GDM1 (cell line): ENCODE results near the gene CEBPG.

ENCODE experiments used
- DNase-seq: peaks from one replicate; lab custom pipeline; 2025; lab: John Stamatoyannopoulos, UW

CEBPG gene

DNA sequence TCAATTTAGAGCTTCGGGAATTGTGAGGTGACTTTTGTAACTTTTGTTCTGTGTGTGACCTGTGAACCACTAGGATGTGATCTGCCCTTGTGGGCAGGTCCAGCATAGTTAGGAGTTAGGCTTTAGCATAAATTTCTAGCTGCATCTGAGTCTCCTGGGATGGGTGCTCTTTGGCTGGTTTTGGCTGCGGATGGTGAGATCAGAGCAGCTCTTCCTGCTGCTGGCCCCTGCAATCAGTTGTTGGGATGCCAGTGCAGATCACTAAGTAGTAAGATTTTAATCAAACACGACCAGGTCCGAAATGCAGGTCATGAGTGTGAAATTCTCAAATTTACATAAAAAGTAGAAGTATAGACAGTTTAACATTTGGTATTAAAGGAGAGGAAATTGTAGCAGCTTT, 8.5 kb downstream of the CEBPG start:
- no peak for DNase-seq

GRCh38 chr19:33382982-33383381, 9.5 kb downstream of the CEBPG start:
- no peak for DNase-seq

- no peak for DNase-seq
These were observed 10.3 kb downstream of the CEBPG start for GRCh38 chr19:33383720-33384292.

DNA sequence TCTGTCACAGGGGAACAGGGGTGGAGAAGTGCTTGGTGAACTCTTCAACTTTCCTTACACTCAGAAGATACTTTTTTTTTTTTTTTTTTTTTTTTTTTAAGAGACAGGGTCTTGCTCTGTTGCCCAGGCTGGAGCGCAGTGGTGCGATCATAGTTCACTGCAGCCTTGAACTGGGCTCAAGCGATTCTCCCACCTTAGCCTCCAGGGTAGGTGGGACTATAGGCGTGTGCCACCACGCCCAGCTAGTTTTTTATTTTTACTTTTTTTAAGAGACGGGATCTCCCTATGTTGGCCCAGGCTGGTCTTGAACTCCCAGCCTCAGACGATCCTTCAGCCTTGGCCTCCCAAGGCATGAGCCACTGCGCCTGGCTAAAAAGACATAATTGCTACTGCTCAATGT, 11.5 kb downstream of the CEBPG start:
- no peak for DNase-seq

DNA sequence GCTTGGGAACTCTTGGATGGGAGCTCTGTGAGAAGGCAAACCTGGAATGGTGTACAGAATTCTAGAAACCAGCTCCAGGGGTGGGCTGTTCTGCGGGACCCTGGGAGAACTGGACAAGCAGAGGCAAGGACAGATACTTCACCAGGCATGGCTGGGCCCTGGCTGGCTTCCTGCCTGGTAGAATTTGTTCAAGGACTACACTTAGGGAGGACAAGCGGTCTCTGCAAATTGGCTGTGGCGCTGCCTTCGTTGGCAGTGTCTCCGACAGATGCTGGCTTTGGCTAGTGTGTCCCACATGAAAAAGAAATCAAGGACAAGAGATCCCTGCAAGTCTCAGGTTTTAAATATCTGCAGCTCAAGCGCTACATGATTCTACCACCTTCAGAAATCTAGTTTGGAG, 12.4 kb downstream of the CEBPG start:
- no peak for DNase-seq

DNA sequence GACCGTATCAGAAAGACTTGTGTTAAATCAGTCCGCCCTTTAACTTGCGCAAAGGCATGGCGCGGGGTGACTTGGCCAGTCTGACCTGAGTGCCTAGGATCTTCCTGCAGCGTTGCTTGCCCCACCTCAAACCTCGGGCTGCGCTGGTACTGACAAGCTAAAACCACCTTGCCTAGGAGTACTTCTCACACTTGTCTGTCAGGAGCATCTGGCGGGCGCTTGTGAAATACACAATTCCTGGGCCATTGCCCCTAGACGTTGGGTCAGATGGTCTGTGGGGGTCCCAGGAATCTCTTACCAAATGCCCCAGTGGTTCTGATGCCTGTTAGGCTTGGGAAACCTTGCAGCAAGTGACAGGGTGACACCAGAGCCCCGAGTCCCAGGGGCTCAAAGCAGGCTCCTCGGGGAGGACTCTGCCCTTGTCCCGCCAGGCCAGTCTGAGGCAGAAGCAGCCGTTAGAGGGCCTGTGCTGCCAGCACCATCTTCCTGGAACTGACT, 12.9 kb downstream of the CEBPG start:
- DNase-seq: no peak

DNA sequence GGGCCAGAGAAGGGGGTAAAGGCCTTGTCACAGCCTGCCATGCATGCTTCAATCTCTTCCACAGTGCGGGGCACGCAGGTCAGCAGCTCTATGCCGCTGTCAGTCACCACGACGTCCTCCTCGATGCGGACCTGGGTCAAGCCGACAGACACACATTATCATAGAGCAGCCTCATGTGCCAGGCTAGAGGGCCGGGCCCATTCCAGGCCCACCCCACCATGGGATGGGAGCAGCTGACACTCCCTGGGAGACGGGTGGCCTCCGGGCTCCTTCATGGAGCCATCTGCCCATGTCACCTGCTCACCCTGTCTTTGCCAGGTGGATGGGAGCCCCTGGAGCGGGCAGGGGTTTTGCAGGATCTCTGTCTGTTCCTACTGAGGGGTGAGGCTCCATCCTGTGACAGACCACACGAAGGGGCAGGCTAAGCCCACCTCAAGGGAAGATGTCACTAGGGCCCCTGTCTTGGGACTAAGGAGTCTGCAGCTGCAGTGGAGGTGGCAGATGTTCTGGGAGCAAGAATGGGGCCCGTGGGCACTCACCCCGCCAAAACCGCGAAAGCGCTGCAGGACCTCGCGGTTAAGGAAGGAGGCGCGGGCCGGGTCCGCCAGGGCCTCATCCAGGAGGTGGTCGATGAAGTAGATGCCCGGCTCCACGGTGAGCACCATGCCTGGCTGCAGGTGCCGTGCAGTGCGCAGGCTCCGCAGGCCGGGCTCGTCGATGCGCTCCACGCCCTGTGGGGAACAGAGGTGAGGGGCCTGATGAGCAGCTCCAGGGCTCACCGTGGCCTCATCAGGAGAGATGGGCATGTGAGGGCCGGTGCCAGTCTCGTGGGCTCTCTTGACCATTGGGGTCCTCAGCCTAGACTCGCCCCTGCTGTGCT, 14.1 kb downstream of the CEBPG start:
- no peak for DNase-seq

GRCh38 chr19:33388231-33388724, 14.8 kb downstream of the CEBPG start:
- DNase-seq: no peak

DNA sequence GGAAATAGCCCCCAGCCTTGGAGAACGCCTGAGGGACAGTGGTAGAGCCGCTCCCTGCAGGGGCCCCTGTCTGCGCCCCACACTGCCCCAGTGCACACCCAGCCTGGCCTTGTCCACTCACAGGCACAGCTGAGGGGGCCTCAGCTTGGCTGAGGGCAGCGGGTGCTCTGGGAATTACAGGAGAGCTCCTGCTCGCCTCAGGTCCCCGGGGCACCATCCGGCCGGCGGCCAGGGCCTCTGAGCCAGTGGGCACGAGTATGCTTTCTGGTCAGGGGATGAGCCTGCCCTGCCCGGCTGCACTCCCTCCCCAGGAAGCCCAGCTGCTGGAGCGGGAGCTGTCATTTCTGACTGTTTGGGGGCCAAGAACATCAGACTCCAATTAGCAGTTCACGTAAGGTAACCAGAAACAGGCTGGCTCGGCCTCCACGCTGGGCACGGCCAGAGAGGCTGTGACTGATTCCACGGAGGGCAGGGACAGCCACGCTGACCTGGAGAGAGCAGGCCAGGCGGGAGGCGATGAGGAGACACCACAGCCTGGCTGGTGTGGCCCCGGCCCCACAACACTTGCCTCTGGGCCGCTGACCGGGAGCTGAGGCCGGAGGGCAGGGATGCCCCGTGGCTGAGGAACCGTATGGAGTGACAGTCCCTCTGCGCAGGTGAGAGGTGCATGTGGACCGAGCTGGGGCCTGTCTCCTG, 15.4 kb downstream of the CEBPG start:
- DNase-seq: no peak

DNA sequence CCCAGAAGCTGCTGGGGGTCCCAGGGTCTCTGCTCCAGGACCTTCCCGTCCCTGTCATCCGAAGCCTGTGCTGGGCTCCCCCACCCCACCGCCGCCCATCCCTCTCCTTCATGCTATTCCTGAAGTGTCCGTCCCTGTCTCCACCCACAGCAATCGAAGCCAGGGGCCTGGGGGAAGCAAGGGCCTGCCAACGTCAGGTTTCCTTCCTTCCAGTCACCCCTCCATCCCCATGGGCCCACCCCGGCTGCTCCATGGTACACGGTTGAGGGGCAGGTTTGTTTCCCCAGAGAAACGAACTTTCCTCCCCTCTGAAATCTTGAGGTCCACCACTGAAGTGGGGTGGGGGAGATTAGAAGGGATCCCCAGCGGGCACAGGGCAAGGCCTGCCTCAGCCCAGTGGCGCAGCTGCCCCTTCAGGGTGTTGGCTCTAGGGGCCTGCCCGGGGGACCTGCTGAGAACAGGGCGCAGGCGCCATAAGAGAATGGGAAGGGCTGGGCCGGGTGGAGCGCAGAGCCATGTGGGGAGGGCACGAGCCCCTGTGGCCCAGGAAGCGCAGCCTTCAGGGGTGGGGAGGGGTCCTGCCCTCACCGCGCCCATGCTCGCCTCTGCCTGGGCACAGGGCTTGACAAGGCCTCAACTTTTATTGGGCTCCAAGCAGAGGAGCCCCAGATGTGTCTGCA, 16.1 kb downstream of the CEBPG start:
- no peak for DNase-seq

DNA sequence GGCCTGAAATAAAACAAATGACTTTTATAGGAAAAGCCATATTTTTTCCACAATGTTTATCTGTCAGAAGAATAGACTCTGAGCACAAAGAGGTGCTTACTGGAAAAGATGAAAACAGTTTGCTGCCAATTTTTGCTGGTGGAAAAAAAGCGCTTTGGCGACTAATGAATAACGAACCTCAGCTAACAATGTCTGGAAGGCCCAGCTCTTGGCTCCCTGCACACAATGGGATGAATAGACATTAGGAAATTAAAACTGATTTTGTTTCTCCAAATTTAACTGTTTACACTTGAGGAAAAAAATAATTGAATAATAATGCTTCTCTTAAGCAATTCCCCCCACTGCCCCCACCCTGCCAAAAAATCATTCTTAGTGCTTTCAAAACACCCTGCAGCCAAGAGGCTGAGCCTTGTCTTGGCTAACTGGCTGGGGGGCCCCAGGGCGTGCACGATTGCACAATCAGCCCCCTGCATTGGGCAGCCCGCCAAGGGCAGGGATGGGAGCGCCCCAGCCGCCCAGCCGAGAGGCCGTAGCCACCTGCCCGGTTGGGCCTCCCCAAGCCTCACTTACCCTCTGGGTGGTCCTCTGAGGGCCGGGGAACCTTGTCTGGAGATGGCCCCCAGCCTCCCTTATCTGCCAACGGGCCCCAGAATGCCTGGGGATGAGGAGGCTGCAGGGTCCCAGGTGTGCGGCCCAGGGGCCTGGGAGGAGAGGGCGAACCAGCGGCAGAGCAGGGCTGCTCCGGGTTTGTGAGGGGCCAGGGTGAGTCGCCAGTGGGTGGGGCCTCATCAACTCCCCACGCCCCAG, 16.8 kb downstream of the CEBPG start:
- DNase-seq: no peak

DNA sequence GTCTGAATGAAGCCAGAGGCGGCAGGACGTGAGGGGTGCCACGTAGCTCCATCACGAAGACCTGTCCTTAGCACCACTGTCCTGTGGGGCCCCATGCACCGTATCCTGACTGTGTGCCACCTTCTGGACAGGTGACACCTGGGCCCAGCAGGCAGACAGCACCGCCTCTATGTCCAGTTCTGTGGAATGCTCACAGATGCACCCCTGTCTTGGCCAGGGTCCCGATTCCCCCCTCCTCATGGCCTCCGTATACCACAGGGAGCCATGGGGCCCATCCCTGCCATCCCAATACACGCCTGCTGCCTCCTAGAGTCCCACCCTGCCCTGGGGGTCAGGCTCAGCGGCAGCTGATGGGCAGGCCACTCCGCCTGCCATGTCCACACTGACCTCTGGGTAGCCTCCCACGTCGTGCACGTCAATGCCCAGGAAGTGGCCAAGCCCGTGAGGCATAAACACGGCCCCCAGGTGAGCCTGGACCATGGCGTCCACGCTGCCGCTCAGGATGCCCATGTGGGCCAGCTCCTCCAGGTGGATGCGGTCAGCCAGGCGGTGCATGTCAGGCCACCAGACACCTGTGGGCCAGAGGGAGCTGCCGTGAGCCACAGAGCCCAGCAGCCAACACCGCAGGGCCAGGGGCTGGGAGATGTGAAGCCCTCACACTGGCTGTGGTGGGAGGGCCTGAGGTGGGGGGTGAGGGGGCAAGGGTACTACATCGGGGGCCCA, 17.6 kb downstream of the CEBPG start:
- no peak for DNase-seq

GRCh38 chr19:33391631-33392249, 18.2 kb downstream of the CEBPG start:
- no peak for DNase-seq

DNA sequence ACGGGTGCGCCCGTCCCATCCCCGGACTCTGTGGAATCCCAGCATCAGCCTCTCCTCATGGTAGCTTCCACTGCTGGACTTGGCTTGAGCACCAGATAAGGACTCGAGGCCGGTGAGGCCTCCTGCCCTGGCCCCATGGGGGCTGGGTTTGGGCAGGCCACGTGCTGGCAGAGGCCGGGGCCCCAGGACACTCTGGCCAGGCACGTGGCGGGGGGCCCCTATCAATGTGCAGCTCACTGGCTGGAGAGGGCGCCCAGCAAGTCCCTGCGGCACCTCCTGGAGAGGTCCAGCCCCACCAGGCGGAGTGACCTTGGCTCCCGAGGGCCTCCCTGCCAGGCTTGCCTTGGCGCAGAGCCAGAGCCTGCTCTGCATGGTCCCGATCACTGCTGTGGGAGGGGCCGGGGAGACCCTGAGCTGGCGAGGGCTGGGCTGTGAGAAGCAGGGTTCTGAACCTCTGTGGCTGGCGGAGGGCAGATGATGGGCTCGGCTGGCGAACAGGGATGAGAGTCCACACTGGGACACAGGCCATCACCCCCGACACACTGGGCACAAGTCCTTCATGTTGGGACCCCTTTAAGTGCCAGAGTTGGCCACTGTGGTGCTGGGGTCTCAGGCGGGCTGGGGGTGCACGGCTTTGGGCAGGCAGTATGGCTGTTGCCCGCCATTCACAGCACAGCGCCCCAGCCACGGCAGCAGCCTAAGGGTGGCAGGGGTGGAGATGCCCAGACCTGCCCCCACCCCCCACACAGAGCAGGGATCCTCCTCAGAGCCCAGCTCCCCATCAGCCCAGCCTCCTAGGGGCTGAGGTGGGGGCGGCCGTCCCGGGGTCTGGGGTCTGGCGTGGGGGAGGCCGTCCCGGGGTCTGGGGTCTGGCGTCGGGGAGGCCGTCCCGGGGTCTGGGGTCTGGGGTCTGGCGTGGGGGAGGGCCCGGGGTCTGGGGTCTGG, 19.1 kb downstream of the CEBPG start:
- DNase-seq: no peak

DNA sequence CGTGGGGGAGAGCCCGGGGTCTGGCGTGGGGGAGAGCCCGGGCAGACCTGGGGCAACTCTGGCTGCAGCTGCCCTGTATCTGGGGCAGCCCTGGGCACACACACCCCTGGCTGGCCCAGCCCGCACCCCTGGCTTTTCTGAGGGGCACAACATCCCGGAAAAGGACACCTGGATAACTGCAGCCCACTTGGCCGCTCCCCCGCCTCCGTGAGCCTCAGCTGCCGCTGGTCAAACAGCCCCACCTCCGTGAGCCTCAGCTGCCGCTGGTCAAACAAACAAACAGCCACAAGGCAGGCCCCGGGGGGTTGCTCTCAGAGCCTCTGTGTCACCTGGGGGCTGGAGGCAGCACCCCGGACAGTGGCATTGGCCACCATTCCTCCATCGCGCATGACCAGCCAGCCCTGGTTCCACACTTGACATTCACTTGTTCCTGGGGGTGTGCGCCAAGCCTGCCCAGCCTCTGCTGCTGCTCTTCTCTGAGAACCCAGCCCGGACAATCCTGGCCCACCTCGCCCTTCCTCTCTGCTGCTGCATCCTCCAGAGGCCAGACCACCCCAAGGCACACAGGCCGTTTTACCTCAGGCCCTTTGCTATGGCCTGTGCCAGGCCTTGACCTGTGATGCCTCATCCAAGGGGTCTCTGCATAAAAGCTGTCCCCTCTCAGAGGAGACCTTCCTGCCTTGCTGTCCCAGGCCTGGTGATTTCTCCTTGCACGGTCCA, 19.9 kb downstream of the CEBPG start:
- DNase-seq: no peak

GRCh38 chr19:33394006-33394722, 20.7 kb downstream of the CEBPG start:
- no peak for DNase-seq

DNA sequence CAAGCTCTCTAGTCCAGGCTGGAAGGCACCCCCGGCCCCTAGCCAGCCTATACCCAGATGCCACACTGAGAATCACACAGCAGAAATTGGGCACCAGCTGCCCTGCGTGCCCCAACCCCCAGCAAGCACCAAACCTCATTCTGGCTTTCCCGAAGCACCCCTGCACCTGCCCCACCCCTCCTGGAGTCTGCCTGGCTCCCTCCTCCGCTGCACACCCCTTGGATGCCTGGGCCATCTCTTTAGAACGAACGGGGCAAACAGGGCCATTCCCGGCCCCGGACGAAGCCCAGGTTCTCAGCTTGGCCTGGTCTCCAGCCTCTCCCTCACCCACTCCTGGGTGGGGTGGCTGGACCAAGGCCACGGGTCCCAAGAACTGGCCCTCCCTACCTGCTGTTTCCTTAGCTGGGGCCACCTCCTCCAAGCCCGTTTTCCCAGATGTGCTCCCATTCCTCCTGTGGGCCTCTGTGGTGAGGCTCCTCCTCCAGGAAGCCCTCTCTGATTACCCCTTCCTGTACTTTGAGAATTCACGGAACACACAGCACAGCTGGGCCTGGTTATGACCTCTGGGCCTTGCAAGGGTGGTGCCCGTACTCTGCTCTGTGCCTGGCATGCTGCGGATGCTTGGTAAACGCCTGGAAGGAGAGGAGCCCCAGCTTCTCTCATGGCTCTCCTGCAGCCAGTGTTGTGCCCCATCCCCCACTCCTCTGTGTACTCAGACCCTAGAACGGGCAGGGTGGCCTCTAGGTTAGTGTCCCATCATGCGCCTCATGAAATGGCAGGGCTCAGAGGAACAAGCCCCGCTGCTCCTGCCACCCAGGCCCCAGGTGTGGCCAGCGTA, 21.4 kb downstream of the CEBPG start:
- DNase-seq: no peak
